GM12878 (cell line): Measurements from ENCODE around the gene NEB. TPM values are rescaled to one million over a fixed set of nuclear protein-coding genes. Genes with fewer than 3 reads are reported as not detected.

Experiments
- BCL3 ChIP-seq: IDR thresholded peaks from 2 replicates; pipeline ENCODE4 v1.6.1; 2011; ENCODE audit warnings: borderline replicate concordance, low read depth, mild to moderate bottlenecking, moderate library complexity, low read length; ENCODE audit not compliant: insufficient read depth, poor library complexity, severe bottlenecking
- BMI1 ChIP-seq: fragments of 450-650 bp; IDR thresholded peaks from 2 replicates; pipeline ENCODE4 v1.6.1; 2016; ENCODE audit warnings: mild to moderate bottlenecking, moderate library complexity, borderline replicate concordance
- CTCF ChIP-seq, 3 experiments: IDR thresholded peaks in 2 of 3; conservative IDR thresholded peaks in 1 of 3; 2 replicates each; pipeline ENCODE4 v1.5.1; 2011; ENCODE audit warnings: low read depth in 3 of 3, low read length in 3 of 3, mild to moderate bottlenecking in 3 of 3, control low read depth in 2 of 3, moderate library complexity in 2 of 3, inconsistent platforms in 1 of 3, mixed read lengths in 1 of 3; ENCODE audit not compliant: control insufficient read depth in 2 of 3, insufficient read depth in 1 of 3; ENCODE audit errors: extremely low read depth in 1 of 3
- EED ChIP-seq: sonication (generic); IDR thresholded peaks from 2 replicates; pipeline ENCODE4 v1.6.1; 2016; ENCODE audit warnings: antibody characterized with exemption, low read depth
- HCFC1 ChIP-seq: fragments of 150-350 bp; IDR thresholded peaks from 2 replicates; pipeline ENCODE4 v1.6.1; 2014; ENCODE audit warnings: low read length
- MAX ChIP-seq: IDR thresholded peaks from 2 replicates; pipeline ENCODE4 v1.6.1; 2012; ENCODE audit warnings: low read depth, low read length, improper control_type of control experiment
- RB1 ChIP-seq: fragments of 450-650 bp; formaldehyde crosslinking; IDR thresholded peaks from 2 replicates; pipeline ENCODE4 v1.6.1; 2017; ENCODE audit warnings: mild to moderate bottlenecking, borderline replicate concordance
- RELB ChIP-seq: fragments of 450-650 bp; IDR thresholded peaks from 2 replicates; pipeline ENCODE4 v1.6.1; 2017; ENCODE audit warnings: low read depth, mild to moderate bottlenecking, moderate library complexity
- YBX1 ChIP-seq: fragments of 450-650 bp; IDR thresholded peaks from 2 replicates; pipeline ENCODE4 v1.6.1; 2016; ENCODE audit warnings: antibody characterized with exemption
- ZBED1 ChIP-seq: IDR thresholded peaks from 2 replicates; pipeline ENCODE4 v1.6.1; 2016; ENCODE audit warnings: borderline replicate concordance
- polyA plus RNA-seq, 11 experiments: library from polyadenylated mRNA; depleted of rRNA in 4 of 11; unstranded in 6 of 11; stranded (reverse) in 5 of 11; fragments of >200 nt; fragmentation: Nextera tagmentation in 4 of 11; fragmentation: Illumina TruSeq in 1 of 11; extraction: Ambion mirVana in 4 of 11; extraction: Trizol in 1 of 11; gene quantifications; 1 replicate in 1 of 11; 2 replicates in 10 of 11; pipeline versions ENCODE4 v1.2.1 to v1.2.3, GENCODE V29; 2011 to 2016; ENCODE audit warnings: inconsistent platforms in 2 of 11, missing spikeins in 2 of 11, low read depth in 1 of 11
- total RNA-seq, 4 experiments: library from RNA; depleted of rRNA in 3 of 4; stranded (reverse); fragments of >200 nt in 3 of 4; fragmentation: Illumina TruSeq in 1 of 4; extraction: Trizol in 1 of 4; gene quantifications; 2 replicates each; pipeline versions ENCODE4 v1.2.1 to v1.2.3, GENCODE V29; 2013 to 2021

NEB gene
- total and polyA plus RNA-seq, 10 of the 15 experiments (the other 5 are each of a cell fraction or from before 2014, with no cell fraction given), result 0.04 to 0.77 (median 0.12) TPM

- TF ChIP-seq RELB, result no peak
- TF ChIP-seq ZBED1, result no peak
- no peak for TF ChIP-seq MAX
- TF ChIP-seq CTCF (IDR thresholded peaks at IDR 0.05 in 2 of 3, conservative IDR thresholded peaks at IDR 0.05 in 1 of 3; ENCODE audit: control insufficient read depth in 2 of 3, extremely low read depth in 1 of 3, insufficient read depth in 1 of 3, low read depth in 3 of 3, low read length in 3 of 3), result no peak
- no peak for TF ChIP-seq BCL3
- TF ChIP-seq YBX1, result no peak
- no peak for TF ChIP-seq BMI1
- TF ChIP-seq EED, result no peak
- TF ChIP-seq RB1, result no peak
- no peak for TF ChIP-seq HCFC1
Measured at GRCh38 chr2:151654085-151654484, 80.2 kb downstream of the NEB start (continued).
